ENCODE data around the gene HRNR. TPM values are rescaled to one million over a fixed set of nuclear protein-coding genes. Genes with fewer than 3 reads are reported as not detected.
A peak's percentile ranks its signal among the peaks of the same experiment; 100 is the strongest.
"Not testable (repeated sequence)": the region's sequence is repeated elsewhere in the genome, so short reads cannot be mapped to it uniquely, and the experiment has no call there.

The HRNR gene
- total RNA-seq = not detected
- polyA plus RNA-seq = under 1 TPM in 1 of 2 donors, not detected in 1; 0.04 TPM
- long read RNA-seq, donor 1 = 0 reads
- long read RNA-seq, donor 2 = 0 reads
- long read RNA-seq, donor 3 = 0 reads

GRCh38 chr1:152224093-152224492, at the start of gene HRNR:
Gene HRNR (minus strand): TSS chr1:152224193. CDS start chr1:152223253, 940 bp downstream.
- intact Hi-C loops (cut with DNase I) = loop anchor here in 1 of 10 donors (10.0 kb wide), 1 partner anchor 91 kb away; no protein-coding TSS in a partner anchor
- WGBS, 4 donors = 80 to 98% (median 84%) methylated on average over 2 of the region's 2 CpGs
- TF ChIP-seq CTCF (IDR thresholded peaks at IDR 0.05) (no peak), POLR2A (IDR thresholded peaks at IDR 0.05) (no peak)
- Histone ChIP-seq H3K27me3 (no peaks in the 10 kb centered on the region), H3K4me3 (no peak within 1 kb of the TSS), H3K36me3 (no peaks in the 10 kb centered on the region), H3K27ac (no peak within 1 kb of the TSS), H3K9me3 (peaks cover 0 to 4% (median 0%) of the 10 kb centered on the region in 12 donors), H3K4me1 (no peaks in the 10 kb centered on the region)
- DNase-seq (no peak), ATAC-seq (no peak)

- WGBS, 4 donors = 86 to 92% (median 91%) methylated on average over 17 to 21 of the region's 21 CpGs; no CpG with 5 or more reads in 1 of the 4 donors
Observed at GRCh38 chr1:152256394-152256793, 32.4 kb upstream of the HRNR start.

GRCh38 chr1:152252157-152252556, 28.2 kb upstream of the HRNR start:
- Histone ChIP-seq H3K27ac (no peak overlapping the region), H3K27me3 (no peaks in the 10 kb centered on the region), H3K36me3 (no peaks in the 10 kb centered on the region), H3K9me3 (peaks cover 0 to 3% (median 0%) of the 10 kb centered on the region in 12 donors), H3K4me1 (no peaks in the 10 kb centered on the region), H3K4me3 (no peak overlapping the region)
- TF ChIP-seq POLR2A (IDR thresholded peaks at IDR 0.05) (no peak), CTCF (IDR thresholded peaks at IDR 0.05) (no peak)
- WGBS, 4 donors = 32 to 37% (median 35%) methylated on average over 4 of the region's 4 CpGs
- intact Hi-C loops (cut with DNase I) = no loop called here
- DNase-seq (no peak), ATAC-seq (peak in 1 of 4 donors; percentile 58)

More at GRCh38 chr1:152256394-152256793, 32.4 kb upstream of the HRNR start:
- peaks cover 0 to 25% (median 2%) of the 10 kb centered on the region in 12 donors for H3K9me3 ChIP-seq
- H3K36me3 ChIP-seq; H3K27me3 ChIP-seq; ATAC-seq; intact Hi-C loops (cut with DNase I); H3K4me1 ChIP-seq; H3K27ac ChIP-seq; H3K4me3 ChIP-seq: not testable (repeated sequence)
- DNase-seq = peak in 1 of 5 donors; percentile 43

GRCh38 chr1:152251391-152251790, 27.4 kb upstream of the HRNR start:
- no peaks in the 10 kb centered on the region for H3K4me1 ChIP-seq
- H3K9me3 ChIP-seq = no peaks in the 10 kb centered on the region
- 46 to 92% (median 58%) methylated on average over 2 of the region's 2 CpGs for WGBS, 4 donors
- DNase-seq (no peak), ATAC-seq (no peak)
- H3K27ac ChIP-seq = no peak overlapping the region
- no peaks in the 10 kb centered on the region for H3K27me3 ChIP-seq
- no peaks in the 10 kb centered on the region for H3K36me3 ChIP-seq
- TF ChIP-seq CTCF (IDR thresholded peaks at IDR 0.05) (no peak), POLR2A (IDR thresholded peaks at IDR 0.05) (no peak)
- intact Hi-C loops (cut with DNase I) = no loop called here
- no peak overlapping the region for H3K4me3 ChIP-seq

GRCh38 chr1:152247316-152247715, 23.3 kb upstream of the HRNR start:
- intact Hi-C loops (cut with DNase I) = no loop called here
- Histone ChIP-seq H3K9me3 (no peaks in the 10 kb centered on the region), H3K36me3 (no peaks in the 10 kb centered on the region), H3K27ac (no peak overlapping the region), H3K4me3 (no peak overlapping the region), H3K4me1 (no peaks in the 10 kb centered on the region), H3K27me3 (no peaks in the 10 kb centered on the region)
- WGBS, 4 donors = 39 to 66% (median 47%) methylated on average over 1 of the region's 1 CpG
- DNase-seq = no peak
- no peak for TF ChIP-seq POLR2A (IDR thresholded peaks at IDR 0.05)
- no peak for TF ChIP-seq CTCF (IDR thresholded peaks at IDR 0.05)
- ATAC-seq = no peak
